ENCODE data around the gene EPHA10.
"Not testable (repeated sequence)": the region's sequence is repeated elsewhere in the genome, so short reads cannot be mapped to it uniquely, and the experiment has no call there.

The EPHA10 gene

GRCh38 chr1:37771440-37771839 lies 6.5 kb upstream of the EPHA10 start:
- DNase-seq (ENCODE audit: low read depth in 2 of 2): not testable (repeated sequence)

GRCh38 chr1:37767488-37767887 lies 2.6 kb upstream of the EPHA10 start:
- DNase-seq (ENCODE audit: low read depth in 2 of 2): no peak

GRCh38 chr1:37765916-37766664 lies 1.2 kb upstream of the EPHA10 start:
- DNase-seq (ENCODE audit: low read depth in 2 of 2): no peak

GRCh38 chr1:37764414-37764825 lies 500 bp downstream of the EPHA10 start:
- DNase-seq (ENCODE audit: low read depth in 2 of 2): no peak

GRCh38 chr1:37763791-37764413 lies 1.0 kb downstream of the EPHA10 start:
- no peak for DNase-seq (ENCODE audit: low read depth in 2 of 2)

GRCh38 chr1:37762516-37762915 lies 2.4 kb downstream of the EPHA10 start:
- DNase-seq (ENCODE audit: low read depth in 2 of 2): no peak

GRCh38 chr1:37761416-37762095 lies 3.4 kb downstream of the EPHA10 start:
- no peak for DNase-seq (ENCODE audit: low read depth in 2 of 2)

- DNase-seq (ENCODE audit: low read depth in 2 of 2): no peak
Measured at GRCh38 chr1:37759451-37759850, 5.5 kb downstream of the EPHA10 start.

- DNase-seq (ENCODE audit: low read depth in 2 of 2): no peak
Measured at GRCh38 chr1:37755951-37756560, 8.9 kb downstream of the EPHA10 start.

- no peak for DNase-seq (ENCODE audit: low read depth in 2 of 2)
Measured at GRCh38 chr1:37755290-37755689, 9.6 kb downstream of the EPHA10 start.

GRCh38 chr1:37753473-37754321 lies 11.2 kb downstream of the EPHA10 start:
- no peak for DNase-seq (ENCODE audit: low read depth in 2 of 2)

- no peak for DNase-seq (ENCODE audit: low read depth in 2 of 2)
Measured at GRCh38 chr1:37752583-37753471, 12.1 kb downstream of the EPHA10 start.

- no peak for DNase-seq (ENCODE audit: low read depth in 2 of 2)
Measured at GRCh38 chr1:37752213-37752582, 12.7 kb downstream of the EPHA10 start.

GRCh38 chr1:37748565-37748964 lies 16.4 kb downstream of the EPHA10 start:
- DNase-seq (ENCODE audit: low read depth in 2 of 2): no peak

GRCh38 chr1:37746806-37747205 lies 18.1 kb downstream of the EPHA10 start:
- no peak for DNase-seq (ENCODE audit: low read depth in 2 of 2)

- DNase-seq (ENCODE audit: low read depth in 2 of 2): no peak
Measured at GRCh38 chr1:37741662-37742061, 23.3 kb downstream of the EPHA10 start.

- DNase-seq (ENCODE audit: low read depth in 2 of 2): no peak
Measured at GRCh38 chr1:37741130-37741529, 23.8 kb downstream of the EPHA10 start.

GRCh38 chr1:37739222-37739621 lies 25.7 kb downstream of the EPHA10 start:
- no peak for DNase-seq (ENCODE audit: low read depth in 2 of 2)

GRCh38 chr1:37738619-37739018 lies 26.3 kb downstream of the EPHA10 start:
- DNase-seq (ENCODE audit: low read depth in 2 of 2): not testable (repeated sequence)

GRCh38 chr1:37737975-37738374 lies 26.9 kb downstream of the EPHA10 start:
- DNase-seq (ENCODE audit: low read depth in 2 of 2): not testable (repeated sequence)

Data from activated CD8-positive, alpha-beta memory T cell treated with anti-CD3 and anti-CD28 coated beads for 4 hours (primary cell).